GM12801 (cell line): ENCODE measurements around the gene TLL2.

Experiments used
- TF ChIP-seq, protein P1 (sequence below): IDR thresholded peaks from one replicate; pipeline ENCODE4 v1.5.1; 2011; ENCODE audit warnings: control low read depth; ENCODE audit not compliant: insufficient read length; ENCODE audit errors: extremely low read depth

TLL2 gene

DNA sequence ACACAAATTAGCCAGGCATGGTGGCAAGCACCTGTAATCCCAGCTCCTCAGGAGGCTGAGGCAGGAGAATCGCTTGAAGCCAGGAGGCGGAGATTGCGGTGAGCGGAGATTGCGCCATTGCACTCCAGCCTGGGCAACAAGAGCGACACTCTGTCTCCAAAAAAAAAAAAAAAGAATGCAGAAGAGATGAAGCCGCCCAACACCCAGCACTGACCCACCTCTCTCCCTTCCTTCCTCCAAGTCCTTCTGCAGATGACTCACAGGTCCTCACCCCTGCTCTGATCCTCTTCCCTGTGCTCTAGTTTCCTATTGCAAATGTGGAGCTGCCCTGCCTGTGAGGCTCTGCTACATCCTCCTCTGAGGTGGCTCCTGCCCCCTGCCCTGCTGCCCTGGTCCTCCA lies 132.9 kb downstream of the TLL2 start:
- TF ChIP-seq, protein P1, sequence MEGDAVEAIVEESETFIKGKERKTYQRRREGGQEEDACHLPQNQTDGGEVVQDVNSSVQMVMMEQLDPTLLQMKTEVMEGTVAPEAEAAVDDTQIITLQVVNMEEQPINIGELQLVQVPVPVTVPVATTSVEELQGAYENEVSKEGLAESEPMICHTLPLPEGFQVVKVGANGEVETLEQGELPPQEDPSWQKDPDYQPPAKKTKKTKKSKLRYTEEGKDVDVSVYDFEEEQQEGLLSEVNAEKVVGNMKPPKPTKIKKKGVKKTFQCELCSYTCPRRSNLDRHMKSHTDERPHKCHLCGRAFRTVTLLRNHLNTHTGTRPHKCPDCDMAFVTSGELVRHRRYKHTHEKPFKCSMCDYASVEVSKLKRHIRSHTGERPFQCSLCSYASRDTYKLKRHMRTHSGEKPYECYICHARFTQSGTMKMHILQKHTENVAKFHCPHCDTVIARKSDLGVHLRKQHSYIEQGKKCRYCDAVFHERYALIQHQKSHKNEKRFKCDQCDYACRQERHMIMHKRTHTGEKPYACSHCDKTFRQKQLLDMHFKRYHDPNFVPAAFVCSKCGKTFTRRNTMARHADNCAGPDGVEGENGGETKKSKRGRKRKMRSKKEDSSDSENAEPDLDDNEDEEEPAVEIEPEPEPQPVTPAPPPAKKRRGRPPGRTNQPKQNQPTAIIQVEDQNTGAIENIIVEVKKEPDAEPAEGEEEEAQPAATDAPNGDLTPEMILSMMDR: no peak

DNA sequence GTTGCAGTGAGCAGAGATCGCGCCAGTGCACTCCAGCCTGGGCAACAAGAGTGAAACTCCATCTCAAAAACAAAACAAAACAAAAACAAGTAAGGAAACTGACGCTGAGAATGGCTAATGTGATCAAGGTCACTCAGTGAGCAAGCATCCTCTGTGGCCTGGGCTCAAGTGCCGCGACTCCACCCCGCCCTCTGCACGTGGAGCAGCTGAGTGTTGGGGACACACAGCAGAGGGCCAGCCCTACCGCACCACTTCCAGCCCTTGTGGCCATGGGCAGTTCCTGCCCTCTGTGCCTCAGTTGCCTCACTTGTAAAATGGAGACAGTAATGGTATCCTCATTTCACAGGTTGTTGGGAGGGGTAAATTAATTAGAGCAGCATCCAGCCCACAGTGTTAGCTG lies 134.0 kb downstream of the TLL2 start:
- TF ChIP-seq, protein P1: no peak

DNA sequence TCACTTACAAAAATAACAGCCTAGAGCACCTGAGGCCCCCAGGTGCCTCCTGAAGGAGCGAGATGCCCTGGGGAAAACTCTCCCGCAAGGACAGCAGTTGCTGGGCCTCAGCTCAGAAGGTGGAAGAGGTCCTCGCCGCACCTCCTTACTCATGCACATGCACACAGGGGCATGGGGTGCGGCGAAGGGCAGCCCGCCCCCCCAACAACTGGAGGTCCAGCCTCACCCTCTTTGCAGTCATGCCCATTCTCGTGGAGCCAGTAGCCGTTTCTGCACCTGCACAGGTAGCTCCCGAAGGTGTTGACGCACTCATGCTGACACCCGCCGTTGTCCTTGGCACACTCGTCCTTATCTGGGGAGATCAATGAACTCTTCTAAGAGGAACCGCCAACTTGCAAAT lies 135.0 kb downstream of the TLL2 start:
- TF ChIP-seq, protein P1: no peak

DNA sequence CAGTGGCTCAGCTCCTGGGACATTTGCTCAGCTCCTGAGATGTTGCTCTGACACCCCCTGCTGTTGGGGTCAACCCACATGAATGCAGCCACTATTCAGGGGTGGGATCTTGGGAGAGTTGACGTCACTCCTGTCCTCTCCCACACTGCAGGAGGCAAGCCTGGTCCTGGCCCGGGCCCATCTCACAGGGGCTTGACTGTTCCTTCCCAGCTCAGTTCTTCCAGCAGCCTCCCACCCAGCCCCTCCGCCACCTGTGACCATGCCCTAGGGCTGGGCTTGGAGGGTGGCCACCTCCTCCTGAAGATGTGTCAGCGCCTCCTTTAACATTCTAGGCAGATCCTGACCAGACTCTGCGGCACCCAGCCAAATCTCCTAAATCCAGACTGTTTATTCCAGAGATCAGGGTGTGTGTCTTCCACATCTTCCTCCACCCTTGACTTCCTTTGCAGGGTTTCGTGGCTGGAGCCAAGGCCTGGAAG lies 135.9 kb downstream of the TLL2 start:
- TF ChIP-seq, protein P1: no peak

DNA sequence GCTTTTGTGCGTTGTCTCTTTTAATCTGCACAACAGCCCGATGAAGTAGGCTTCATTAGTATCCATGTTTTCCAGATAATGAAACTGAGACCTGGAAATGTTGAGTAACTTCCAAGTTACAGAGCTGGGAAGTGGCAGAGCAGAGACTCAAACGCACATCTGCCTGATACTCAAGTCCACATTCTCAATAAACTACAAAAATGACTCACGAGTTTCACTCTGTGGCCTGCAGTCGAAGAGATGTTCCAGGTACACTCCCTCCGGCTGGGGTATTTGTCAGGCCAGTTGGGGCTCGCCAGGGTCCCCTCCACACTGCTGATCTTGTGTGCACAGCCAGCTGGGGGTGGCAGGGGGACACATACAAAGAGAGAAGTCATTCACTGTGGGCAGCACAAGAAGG lies 137.2 kb downstream of the TLL2 start:
- TF ChIP-seq, protein P1: no peak

DNA sequence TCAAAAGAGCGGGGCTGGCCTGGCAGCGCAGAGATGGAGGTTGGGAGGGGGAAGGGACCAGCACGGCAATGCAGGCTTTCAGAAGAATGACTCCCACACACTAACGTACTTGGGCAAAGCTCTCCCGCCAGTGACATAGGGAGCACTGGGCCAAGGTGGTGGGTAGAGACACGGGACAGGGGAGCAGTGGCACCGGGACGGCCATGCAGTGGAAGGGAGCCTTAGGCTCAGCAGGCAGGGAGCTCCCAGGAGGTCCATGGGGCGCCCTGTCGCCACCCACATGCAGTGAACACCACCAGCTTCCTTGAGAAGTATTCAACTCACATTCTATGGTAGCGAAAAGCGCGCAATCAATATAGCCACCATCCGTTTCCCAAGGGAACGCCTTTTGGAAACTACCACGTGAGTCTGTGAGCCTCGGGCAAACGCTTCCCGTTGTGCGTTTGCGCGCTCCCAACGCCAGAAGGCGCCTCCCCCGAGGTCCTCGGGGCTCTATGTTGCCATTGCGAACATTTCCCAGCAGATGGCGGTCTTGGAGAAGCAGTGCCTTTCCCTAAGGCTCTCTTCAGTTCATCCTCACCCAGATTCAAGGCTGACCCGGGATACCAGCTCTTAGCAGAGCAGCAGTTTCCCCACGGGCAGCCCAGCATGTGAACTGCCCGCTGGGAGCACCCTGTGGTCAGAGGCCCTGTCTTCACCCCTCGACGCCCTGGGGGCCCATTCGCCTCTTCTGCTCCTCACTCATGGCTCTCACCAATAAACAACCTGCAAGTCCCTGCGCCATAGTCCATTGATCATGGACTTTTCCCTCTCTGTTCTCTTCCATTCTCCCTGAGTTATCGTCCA lies 138.5 kb downstream of the TLL2 start:
- TF ChIP-seq, protein P1: no peak

DNA sequence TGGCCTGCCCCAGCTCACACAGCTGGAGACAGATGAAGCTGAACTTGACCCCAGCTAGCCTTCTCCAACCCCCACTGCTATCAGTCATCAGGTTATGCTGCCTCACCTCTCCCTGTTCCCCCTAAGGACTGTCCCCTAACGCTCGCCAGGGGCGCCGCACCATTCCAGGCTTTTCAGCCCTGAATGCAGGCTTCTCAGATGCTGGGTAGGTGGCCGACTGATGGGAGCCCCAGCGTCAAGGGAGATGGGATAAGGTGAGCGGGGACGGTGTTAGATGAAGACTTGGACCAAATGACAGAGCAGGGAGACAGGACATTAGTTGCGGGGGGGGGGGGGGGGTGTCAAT lies 139.1 kb downstream of the TLL2 start:
- TF ChIP-seq, protein P1: no peak

DNA sequence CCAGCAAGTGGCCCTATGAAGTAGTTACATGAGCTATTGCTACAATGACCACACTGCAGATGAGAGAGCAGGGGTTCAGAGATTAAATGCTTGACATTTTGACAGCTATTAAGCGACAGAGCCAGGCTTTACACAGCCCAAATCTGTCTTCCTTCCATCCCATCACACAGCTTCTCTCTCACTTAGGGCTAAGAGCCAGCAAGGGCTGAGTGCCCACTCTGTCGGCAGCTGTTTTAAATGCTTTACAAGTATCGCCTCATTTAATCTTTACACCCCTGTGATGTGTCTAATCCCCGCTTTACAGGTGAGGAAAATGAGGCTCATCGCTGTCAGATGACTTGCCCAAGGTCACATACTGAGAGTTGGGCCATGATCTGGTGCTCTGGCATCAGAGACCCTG lies 139.7 kb downstream of the TLL2 start:
- TF ChIP-seq, protein P1: no peak
